ENCODE measurements around the gene SRRT.
"Not testable (repeated sequence)": the region's sequence is repeated elsewhere in the genome, so short reads cannot be mapped to it uniquely, and the experiment has no call there.

SRRT gene

DNA sequence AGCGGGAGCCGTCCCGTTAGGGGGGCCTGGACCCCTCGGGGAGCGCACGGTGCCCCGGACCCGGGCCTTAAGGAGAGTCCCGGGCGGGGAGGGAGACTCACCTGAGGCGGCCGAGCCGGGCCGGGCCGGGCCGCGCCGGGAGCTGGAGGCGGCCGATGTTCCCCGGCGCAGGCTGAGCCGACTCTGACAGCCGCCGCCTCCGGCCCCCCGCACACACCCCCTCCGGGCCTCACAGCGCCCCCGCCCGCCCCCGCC, 20.7 kb downstream of the SRRT start, which contains the start of gene ACHE:
Gene ACHE, minus strand, starts transcription at position 188 of the 255 bp plus-strand sequence. CDS start 1,656 bp downstream, outside the sequence.
- DNase-seq = no peak

DNA sequence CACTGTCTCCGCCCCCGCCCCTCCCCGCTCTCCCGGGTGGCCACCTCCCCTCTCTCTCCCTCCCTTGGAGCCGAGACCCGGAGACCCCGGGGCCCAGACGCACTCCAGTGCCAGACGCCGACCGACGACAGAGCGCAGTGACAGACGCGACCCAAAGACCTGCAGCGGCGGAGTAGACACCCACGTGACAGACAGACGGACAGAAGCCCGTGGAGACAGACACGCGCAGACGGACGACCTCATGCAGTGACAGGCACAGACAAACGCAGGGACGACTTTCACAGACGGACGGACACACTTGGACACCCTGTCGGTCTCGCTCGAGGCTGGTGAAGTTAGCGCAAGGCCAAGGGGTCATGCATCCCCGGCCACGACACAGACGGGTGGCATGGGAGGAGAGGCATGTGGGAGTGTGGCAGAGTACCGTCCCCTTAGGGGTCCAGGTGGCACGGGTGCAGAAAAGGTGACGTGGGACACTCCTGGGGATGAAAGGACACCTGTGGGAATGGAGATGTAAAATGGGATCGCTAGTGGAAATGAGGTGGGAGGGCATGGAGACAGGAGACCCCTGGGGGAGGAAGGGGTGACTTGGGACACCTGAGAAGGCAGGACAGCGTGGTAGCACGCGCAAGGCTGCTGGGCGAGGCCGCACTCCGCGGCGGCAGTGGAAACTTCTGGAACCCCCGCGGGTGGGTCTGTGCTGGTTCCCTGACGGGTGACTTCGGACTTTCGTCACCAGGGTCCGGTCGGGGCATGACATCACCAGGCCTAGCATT, 21.2 kb downstream of the SRRT start:
- no peak for DNase-seq

DNA sequence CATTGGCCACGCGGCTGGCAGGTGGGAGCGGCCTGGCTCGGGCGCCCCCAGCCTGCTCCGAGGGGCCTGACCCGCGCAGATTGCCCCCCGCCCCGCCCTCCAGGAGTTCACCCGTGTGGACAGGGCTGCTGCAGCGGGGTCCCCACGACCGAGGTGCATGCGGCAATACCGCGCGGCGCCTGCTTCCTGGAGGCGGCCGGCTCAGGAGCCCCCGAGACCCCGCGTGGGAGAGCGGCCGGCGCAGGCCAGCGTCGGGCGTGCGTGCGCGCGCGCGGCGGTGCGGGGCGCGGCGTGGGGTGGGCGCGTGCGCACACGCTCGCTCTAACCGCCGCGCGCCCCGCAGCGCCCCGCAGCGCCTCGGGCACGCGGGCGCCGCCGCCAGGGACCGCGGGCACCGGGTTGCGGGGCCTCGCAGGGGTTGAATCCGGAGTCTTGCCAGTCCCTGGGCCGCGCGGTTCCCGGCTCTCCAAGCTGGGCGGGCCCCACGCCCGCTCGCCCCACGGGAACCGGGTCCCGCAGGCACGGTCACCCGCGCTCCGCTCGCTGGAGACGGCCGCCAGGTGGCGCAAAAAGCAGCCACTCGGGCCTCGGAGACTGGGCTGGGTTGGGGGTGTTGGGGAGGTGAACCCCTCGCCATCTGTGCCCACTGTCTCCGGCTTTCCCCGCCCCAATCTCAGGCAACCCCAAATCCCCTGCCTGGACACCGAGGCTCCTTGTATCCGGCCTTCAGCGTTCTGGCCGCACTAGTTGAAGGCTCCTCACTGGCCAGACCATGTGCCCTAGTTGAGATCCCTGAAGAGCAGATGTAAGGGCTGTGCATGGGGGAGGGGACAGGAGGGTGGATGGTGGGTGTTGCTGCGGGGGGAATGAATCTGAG, 22.1 kb downstream of the SRRT start:
- DNase-seq = no peak

DNA sequence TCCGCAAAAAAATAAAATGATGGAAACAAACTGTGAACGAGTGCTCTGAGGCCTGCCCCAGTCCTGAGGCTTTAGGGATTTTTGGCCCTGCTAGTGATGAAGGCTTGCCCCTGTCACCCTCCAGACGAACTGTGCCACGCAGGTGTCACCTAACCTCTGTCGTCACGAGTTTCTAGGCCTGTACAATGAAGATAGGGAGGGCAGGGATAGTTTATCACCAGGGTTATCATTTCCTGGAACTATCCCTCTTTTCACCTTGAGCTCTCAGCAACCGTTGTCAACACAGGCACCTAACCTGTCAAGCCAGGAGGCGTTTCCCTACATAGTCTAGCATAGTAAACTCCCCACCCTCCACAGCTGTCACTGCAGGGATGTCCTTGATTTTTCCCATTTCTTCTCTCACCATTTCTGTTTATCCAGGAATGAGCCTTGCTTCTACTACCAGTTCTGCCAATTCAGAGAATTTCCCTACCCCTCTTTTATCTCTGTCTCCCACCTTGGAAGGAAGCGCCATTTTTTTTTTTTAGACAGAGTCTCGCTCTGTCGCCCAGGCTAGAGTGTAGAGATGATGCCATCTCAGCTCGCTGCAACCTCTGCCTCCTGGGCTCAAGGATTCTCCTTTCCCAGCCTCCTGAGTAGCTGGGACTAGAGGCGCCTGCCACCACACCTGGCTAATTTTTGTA, 23.0 kb downstream of the SRRT start:
- no peak for DNase-seq

DNA sequence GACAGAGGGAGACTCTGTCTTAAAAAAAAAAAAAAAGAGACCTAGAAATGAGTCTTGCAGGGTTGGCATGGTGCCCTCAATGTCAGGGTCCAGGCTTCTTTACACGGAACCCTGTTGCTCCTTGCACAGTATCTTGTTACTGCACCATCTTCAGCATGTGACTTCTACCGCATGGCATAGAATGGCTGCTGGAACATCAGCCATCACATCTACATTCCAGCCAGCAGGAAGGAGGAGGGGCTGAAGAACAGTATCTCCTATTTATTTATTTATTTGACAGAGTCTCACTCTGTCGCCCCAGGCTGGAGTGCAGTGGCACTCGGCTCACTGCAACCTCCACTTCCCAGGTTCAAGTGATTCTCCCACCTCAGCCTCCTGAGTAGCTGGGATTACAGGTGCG, 24.5 kb downstream of the SRRT start:
- no peak for DNase-seq

DNA sequence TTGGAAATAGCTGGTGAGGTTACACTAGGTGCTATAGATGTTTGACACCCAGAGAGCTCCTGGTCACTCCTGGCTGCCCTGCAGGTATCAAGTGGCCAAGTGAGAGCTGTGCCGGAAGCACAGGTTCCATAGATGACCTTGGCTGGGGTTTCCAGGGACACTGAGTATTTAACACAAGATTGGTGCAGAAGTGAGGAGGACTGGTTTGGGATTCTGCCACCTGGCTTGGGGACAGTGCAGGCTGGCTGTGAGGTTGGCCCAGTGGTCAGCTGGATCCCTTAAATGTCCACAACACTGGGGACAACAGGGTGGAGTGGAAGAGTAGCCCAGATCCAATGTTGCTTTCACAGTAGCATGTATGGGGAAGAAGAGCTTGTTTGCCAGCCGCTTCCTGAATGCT, 26.1 kb downstream of the SRRT start:
- no peak for DNase-seq

DNA sequence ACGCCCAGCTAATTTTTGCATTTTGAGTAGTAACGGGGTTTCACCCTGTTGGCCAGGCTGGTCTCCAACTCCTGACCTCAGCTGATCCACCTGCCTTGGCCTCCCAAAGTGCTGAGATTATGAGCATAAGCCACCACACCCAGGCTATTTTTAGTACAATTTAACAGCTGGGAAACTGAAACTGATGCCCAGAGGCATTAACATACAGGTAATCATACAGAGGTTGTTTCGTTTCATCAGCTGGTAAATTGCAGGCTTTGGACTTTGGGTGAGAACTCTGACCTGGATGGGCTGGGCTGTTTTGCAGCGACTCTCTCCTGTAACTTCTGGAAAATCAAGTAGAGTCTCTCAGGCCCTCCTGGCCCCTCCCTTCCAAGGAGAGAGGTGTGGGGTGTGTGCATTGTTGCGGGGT, 27.0 kb downstream of the SRRT start:
- no peak for DNase-seq

DNA sequence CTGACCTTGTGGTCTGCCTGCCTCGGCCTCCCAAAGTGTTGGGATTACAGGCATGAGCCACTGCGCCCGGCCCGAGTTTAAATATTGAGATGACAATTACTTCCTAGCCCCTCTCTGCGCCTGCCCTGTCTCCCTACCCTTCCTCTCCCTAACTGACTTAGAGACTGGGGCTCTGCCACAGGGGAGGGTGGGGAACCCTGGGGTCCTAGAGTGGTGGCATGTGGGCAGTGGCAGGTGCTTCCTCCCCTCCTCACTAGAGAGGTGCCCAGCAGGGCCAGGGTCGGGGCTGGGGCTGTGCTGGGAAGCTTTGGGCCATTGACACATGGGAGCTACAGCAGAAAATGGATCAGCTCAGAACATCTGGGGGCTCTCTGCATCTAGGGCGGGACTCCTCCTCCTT, 27.7 kb downstream of the SRRT start:
- no peak for DNase-seq

DNA sequence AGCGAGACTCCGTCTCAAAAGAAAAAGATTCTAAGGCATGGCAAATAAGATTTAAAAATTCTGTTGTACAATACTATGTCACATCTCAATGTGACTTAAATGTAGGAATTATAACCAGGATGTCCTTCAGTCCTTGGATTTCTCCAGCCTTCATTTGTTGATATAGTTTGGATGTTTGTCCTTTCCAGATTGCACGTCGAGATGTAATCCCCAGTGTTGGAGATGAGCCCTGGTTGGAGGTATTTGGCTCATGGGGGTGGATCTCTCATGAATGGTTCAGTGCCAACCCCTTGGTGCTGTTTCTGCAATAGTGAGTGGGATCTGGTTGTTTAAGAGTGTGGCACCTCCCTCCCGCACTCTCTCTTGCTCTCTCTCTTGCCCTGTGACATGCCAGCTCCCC, 33.6 kb downstream of the SRRT start:
- DNase-seq = no peak

DNA sequence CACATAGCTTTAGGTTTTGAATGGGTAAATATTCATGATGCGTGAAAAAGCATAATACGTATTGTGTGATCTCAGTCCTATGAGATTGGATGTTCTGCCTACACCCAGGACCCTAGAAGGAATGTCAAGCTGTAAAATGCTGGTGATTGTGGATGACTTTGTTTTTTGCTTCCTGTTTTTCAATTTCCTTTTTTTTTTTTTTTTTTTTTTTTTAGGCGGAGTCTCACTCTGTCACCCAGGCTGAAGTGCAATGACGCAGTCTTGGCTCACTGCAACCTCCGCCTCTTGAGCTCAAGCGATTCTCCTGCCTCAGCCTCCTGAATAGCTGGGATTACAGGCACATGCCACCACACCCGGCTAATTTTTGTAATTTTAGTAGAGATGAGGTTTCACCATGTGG, 35.5 kb downstream of the SRRT start:
- not testable (repeated sequence) for DNase-seq

DNA sequence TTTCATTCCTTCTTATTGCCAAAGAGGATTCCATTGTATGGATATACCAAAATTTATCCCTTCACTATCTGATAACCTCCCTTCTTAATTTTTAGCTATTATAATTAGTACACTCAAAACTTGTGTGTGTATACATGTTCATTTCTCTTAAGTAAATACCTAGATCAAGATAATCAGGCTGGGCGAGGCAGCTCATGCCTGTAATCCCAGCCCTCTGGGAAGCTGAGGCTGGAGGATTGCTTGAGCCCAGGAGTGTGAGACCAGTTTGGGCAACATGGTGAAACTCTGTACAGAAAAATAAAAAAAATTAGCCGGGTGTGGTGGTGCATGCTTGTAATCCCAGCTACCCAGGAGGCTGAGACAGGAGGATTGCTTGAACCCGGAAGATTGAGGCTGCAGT, 36.6 kb downstream of the SRRT start:
- no peak for DNase-seq

DNA sequence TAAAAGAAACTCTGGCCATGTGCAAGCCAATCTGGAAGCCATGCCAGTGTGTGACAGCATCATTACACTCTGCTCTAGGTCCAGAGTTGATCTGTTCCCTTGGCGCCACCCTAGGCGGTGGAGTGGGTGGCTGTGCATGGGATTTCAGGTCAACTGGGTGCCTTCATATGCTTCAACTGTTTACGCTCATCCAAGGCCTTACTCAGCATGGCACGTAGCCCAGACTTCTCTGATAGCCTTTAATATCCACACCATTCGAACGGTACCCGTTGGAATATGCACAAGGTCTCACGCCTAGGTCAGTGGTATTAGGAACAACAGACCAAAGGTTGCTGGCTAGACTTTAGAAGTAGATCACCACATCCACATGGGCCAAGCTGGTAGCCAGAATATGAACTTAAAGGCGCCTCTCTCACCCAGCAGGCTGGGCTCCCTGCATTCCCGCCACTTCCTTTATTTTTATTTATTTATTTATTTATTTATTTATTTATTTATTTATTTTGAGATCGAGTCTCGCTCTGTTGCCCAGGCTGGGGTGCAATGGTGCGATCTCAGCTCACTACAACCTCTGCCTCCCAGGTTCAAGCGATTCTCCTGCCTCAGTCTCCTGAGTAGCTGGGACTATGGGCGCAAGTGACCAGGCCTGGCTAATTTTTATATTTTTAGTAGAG, 39.4 kb downstream of the SRRT start:
- DNase-seq = no peak

DNA sequence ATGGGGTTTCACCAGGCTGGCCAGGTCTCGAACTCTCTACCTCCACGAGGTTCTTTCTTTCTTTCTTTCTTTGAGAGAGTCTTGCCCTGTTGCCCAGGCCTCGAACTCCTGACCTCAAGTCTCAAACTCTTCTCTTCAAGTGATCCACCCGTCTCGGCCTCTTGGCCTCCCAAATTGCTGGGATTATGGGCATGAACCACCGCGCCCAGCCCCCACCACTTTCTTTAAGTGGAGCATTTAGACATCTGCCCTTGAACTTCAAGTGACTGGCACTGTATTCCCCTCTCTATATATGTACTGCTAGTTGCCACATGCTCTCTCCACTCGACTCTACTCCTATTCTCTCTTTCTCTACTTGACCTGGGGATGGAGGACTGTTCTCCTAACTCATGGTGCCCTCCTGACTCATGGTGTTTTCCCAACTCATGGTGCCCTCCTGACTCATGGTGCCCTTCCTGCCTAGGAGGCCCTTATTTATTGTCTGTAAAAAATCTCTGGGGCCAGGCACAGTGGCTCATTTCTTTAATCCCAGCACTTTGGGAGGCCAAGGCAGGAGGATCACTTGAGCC, 40.1 kb downstream of the SRRT start:
- no peak for DNase-seq

DNA sequence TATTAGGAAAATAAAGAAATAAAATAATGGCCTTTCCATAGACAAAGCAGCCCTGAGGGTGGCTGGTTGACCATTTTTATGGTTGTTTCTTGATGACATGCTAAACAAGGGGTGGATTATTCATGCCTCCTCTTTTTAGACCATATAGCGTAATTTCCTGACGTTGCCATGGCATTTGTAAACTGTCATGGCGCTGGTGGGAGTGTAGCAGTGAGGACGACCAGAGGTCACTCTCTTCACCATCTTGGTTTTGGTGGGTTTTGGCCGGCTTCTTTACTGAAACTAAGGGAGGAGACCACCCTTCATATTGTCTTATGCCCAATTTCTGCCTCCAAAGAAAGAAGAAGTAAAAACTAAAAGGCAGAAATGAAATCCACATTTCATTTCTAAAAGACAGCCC, 44.4 kb downstream of the SRRT start:
- DNase-seq = not testable (repeated sequence)

DNA sequence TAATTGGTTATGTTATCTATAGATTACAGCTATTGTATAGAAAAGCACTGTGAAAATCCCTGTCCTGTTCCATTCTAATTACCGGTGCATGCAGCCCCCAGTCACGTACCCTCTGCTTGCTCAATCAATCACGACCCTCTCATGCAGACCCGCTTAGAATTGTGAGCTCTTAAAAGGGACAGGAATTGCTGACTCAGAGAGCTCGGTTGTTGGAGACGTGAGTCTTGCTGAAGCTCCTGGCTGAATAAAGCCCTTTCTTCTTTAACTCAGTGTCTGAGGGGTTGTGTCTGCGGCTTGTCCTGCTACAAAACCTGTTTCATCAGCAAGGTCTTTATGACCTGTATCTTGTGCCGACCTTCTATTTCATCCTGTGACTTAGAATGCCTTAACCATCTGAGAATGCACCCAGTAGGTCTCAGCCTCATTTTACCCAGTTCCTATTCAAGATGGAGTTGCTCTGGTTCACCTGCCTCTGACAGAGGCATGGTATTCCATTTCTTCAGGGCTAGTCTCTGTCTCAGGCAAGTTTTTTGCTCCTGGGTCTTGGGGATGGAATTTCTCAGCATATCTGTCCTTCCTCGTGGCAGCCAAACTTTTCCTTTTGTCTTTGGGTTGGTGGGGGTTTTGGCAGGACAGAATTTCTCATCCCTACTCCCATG, 45.0 kb downstream of the SRRT start:
- DNase-seq = not testable (repeated sequence)

DNA sequence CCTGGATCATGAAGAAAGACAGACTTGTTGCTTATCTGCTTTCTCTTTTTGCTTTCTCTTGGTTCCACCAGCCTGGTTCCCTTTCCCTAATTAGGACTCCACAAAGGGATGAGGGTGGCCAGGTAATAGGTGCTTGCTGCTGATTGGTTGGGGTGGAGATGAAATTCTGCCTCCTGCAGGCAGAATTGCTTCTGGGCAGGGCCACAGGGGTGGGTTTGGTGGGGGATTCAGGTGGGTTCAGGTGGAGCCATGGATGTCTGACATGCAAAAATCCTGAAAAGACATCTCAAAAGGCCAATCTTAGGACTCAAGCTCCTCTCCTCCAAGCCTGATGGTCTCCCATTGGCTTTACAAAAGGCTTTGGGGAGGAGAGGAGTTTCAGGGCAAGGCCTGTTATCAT, 46.1 kb downstream of the SRRT start:
- no peak for DNase-seq

DNA sequence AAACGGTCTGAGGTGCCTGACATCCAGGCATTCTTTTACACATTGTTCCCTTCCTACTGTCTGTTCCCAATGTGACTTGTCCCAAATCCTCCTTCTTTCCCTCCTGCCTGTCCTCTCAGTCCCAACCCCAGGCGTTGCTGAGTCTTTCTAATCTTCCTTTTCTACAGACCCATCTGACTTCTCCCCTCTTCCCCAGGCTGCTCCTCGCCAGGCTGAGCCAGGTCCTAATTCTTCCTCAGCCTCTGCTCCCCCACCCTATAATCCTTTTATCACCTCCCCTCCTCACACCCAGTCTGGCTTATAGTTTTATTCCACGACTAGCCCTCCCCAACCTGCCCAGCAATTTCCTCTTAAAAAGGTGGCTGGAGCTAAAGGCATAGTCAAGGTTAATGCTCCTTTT, 48.7 kb downstream of the SRRT start:
- DNase-seq = not testable (repeated sequence)

DNA sequence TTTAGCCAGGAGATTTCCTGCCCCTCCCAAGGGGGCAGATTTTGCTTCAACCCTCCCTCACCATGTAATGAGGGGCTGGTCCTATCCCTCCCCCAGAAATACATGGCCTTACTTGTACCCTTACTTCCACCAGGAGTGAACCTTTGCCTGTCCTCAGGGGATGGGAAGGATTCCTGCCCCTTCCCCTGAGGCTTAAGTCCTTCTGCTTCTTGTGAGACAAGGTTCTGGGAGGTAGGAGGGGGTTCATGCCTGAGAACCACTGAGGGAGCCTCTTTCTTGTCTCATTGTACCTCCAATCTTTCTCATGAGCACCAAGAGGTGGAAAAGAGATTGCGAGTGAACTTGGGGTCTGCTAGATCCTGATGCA, 54.9 kb downstream of the SRRT start:
- DNase-seq = no peak

DNA sequence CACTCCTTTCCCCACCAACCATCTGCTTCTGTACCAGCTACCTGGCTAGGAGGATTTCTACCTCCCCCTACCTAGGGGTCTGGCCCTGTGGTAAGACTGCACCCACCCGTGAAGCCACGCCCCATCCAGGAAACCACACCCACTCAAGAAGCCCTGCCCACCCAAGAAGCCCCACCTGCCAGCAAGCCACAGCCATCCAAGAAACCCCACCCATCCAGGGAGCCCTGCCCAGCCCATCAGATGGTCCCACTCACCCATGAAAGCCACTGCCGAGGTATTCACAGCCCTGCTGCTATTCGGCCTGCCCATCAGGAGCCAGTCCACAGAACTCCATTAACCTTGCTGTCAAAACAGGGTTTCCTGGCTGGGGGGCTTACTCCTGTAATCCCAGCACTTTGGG, 58.8 kb downstream of the SRRT start:
- no peak for DNase-seq

DNA sequence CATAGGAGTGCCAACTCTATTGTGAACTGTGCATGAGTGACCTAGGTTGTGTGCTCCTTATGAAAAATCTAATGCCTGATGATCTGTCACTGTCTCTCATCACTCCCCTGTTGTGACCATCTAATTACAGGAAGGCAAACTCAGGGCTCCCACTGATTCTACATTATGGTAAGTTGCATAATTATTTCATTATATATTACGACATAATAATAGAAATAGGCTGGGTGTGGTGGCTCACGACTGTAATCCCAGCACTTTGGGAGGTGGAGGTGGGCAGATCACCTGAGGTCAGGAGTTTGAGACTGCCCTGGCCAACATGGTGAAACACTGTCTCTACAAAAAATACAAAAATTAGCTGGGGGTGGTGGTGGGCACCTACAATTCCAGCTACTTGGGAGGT, 60.5 kb downstream of the SRRT start:
- DNase-seq = not testable (repeated sequence)

DNA sequence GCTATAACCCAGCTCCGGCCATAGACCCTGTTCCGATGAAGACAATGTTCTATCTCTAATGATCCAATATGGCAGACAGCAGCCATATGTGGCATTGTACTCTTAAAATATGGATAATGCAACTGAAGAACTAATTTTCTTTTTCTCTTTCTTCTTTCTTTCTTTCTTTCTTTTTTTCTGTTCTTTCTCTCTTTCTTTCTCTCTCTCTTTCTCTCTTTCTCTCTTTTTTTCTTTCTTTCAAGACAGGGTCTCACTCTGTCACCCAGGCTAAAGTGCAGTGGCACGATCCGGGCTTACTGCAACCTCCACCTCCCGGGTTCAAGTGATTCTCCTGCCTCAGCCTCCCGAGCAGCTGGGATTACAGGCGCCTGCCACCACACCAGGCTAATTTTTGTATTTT, 61.3 kb downstream of the SRRT start:
- DNase-seq = not testable (repeated sequence)
